GM12873 (cell line): Measurements from ENCODE around the gene MTUS2.

ENCODE experiments used
- TF ChIP-seq, protein P1 (sequence below): IDR thresholded peaks from 2 replicates; pipeline ENCODE4 v1.5.1; 2012; ENCODE audit warnings: low read depth, mild to moderate bottlenecking, moderate library complexity, low read length, control low read depth; ENCODE audit not compliant: insufficient read depth; ENCODE audit errors: missing control alignments

The MTUS2 gene

DNA sequence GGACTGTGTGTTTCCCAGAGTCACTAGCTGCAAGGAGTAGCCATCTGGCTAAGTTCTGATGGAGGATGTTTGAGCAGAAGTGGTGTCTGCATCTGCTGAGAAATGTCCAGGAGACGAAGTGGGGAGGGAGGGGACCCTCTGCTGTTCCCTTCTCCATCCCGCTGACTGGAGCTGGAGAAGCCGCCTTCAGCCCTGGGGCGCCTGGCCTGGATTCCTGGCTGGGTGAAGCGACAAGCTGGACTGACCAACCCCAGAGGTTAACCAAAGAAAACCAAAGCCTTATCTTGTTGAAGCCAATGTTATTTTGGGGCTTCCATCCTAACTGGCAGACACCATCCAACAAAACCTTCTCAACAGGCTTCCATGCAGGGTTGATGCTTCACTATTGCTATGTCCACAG is 707.8 kb downstream of the MTUS2 start:
- TF ChIP-seq, protein P1, sequence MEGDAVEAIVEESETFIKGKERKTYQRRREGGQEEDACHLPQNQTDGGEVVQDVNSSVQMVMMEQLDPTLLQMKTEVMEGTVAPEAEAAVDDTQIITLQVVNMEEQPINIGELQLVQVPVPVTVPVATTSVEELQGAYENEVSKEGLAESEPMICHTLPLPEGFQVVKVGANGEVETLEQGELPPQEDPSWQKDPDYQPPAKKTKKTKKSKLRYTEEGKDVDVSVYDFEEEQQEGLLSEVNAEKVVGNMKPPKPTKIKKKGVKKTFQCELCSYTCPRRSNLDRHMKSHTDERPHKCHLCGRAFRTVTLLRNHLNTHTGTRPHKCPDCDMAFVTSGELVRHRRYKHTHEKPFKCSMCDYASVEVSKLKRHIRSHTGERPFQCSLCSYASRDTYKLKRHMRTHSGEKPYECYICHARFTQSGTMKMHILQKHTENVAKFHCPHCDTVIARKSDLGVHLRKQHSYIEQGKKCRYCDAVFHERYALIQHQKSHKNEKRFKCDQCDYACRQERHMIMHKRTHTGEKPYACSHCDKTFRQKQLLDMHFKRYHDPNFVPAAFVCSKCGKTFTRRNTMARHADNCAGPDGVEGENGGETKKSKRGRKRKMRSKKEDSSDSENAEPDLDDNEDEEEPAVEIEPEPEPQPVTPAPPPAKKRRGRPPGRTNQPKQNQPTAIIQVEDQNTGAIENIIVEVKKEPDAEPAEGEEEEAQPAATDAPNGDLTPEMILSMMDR: no peak

DNA sequence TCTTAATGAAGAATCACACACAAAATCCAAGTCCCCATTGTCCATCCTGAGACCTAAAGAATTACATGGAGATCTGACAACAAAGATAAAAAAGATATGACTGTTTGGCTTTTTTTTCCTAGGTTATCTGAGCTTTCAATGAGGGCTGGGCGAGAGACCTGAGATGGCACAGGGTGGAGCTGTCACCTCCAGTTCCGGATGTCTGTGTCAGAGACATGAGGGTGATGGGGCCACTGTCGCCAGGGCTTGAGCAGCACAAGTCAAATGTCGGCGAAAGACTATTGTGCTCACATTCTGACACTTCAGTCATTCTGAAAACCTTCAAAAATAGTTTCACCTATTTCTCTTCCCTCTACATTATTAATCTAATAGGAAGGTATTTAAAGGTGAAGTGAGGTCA is 709.6 kb downstream of the MTUS2 start:
- TF ChIP-seq, protein P1: no peak

DNA sequence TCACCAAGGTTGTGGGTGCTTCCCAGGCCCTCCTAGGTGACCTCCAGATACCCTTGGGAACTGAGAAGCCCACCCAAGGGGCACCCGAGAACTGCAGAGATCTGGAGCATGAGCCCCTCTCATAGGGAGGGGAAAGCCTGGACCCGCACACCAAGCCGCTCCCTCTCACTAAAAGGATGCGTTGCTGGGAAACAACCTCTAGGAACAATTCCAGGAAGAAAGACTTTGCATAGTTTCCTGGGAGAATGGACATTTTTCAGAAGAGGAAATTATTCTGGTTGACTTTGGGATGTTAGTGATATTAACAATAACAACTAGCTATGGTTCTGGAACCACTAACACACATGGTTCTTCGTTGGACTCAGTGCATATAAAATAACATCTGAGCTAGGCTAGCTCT is 710.8 kb downstream of the MTUS2 start:
- TF ChIP-seq, protein P1: no peak

- TF ChIP-seq, protein P1: no peak
These were observed 712.0 kb downstream of the MTUS2 start for GRCh38 chr13:29532116-29532515.

- TF ChIP-seq, protein P1: no peak
These were observed 712.7 kb downstream of the MTUS2 start for GRCh38 chr13:29532821-29533220.

DNA sequence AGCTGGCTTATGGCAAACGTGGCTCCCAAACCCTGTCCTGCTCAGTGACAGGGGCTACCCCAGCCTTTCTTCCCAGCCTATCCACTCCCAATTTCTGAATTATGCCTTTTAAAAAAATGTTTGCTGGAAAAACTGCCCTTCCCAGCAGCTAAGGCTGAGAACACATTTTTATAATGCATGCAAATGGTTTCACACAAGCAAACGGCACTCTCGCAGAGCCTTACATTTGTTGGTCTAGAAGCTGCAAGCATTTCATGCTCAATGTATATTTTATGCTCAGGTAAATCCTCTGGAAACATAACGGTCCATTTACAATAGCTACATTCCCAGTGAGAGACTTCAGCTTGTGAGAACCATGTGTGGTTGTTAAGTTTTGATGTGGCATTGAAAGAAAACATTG is 713.9 kb downstream of the MTUS2 start:
- TF ChIP-seq, protein P1: no peak

DNA sequence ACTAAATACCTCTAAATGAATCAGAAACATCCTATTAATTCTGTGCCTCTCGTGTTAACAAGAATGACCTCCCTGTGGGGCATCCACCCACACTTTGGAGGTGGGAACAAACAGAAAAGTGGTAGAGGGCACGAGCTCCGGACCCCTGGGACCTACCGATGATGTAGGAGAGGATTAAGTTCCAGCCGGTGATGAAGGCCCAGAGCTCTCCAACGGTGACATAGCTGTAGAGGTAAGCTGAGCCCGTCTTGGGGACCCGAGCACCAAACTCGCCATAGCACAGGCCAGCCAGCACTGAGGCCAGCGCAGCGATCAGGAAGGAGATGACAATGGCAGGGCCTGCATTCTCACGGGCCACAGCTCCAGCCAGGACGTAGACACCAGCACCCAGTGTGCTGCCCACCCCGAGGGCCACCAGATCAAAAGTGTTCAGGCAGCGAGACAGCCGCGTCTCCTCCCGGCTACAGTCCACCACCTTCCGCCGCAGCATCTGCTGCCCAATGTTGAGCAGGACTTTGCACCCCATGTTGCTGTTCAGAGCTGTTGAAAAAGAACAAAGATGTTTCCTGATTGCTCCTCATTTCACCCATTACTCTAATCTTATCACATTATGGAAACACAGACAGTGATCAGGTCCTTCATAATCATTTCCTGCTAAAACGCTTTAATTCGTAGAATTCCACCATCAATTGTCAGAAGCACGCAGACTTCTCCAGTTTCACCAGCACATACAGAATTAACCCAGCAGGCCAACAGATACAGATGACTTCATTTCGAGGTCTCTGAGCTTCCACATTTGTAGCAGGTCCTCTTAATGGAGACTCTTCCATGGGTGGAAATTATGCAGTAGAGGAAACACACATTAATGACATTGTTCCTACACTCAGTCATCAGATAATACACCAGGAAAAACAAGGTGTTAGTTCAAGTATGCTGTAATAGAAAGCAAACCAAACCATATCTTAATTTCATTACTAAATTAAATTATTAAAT is 715.8 kb downstream of the MTUS2 start:
- TF ChIP-seq, protein P1: no peak
